Muscle of leg (tissue), 11 donors: ENCODE results near the gene KIAA1671. TPM values are rescaled to one million over a fixed set of nuclear protein-coding genes. Genes with fewer than 3 reads are reported as not detected.
A peak's percentile ranks its signal among the peaks of the same experiment; 100 is the strongest.

Experiments
- DNase-seq: peaks from one replicate; pipeline ENCODE4 v3.0.0; 2013
- H3K27ac ChIP-seq: one replicate; pipeline ENCODE4 v1.5.1; 2013; ENCODE audit warnings: mild to moderate bottlenecking, low read length, control low read depth
- H3K27me3 ChIP-seq: one replicate; pipeline ENCODE4 v1.6.1; 2013; ENCODE audit warnings: low read length; ENCODE audit not compliant: control insufficient read depth, insufficient read depth
- H3K36me3 ChIP-seq: one replicate; pipeline ENCODE4 v1.6.1; 2013; ENCODE audit warnings: low read length; ENCODE audit not compliant: control insufficient read depth, insufficient read depth
- H3K4me1 ChIP-seq: one replicate; pipeline ENCODE4 v1.6.1; 2013; ENCODE audit warnings: low read length; ENCODE audit not compliant: control insufficient read depth, insufficient read depth
- H3K4me3 ChIP-seq: one replicate; pipeline ENCODE4 v1.5.1; 2013; ENCODE audit warnings: low read length, control low read depth
- H3K9me3 ChIP-seq: replicated peaks from 2 replicates; pipeline ENCODE4 v1.6.1; 2013; ENCODE audit warnings: low read depth, low read length; ENCODE audit not compliant: control insufficient read depth
- WGBS: methylation state at CpG from one replicate; pipeline ENCODE4 v1.1.5; 2013; ENCODE audit warnings: missing lambda C conversion rate; ENCODE audit not compliant: insufficient coverage; 5-methylcytosine and 5-hydroxymethylcytosine counted together
- polyA plus RNA-seq, 8 donors: library from polyadenylated mRNA; unstranded; fragments of 120-200 nt; gene quantifications; one replicate each; pipeline versions ENCODE4 v1.2.1 to v1.2.3, GENCODE V29; 2013; ENCODE audit warnings: inconsistent platforms in 1 of 8, low replicate concordance in 1 of 8; ENCODE audit not compliant: insufficient read length in 8 of 8, insufficient read depth in 1 of 8
- total RNA-seq: library from RNA; stranded (reverse); fragments of 120-200 nt; gene quantifications from one replicate; pipeline ENCODE4 v1.2.4, GENCODE V29; 2013

KIAA1671 gene
- total and polyA plus RNA-seq, 9 donors, result 10.8 to 34.5 (median 26.3) TPM

GRCh38 chr22:24965822-24966626, 13.5 kb downstream of the KIAA1671 start:
- 63% methylated on average over 2 of the region's 9 CpGs for WGBS
- Histone ChIP-seq H3K36me3 (no peaks in the 10 kb centered on the region), H3K4me3 (no peak overlapping the region), H3K4me1 (peaks cover 17% of the 10 kb centered on the region), H3K27ac (no peak overlapping the region), H3K27me3 (no peaks in the 10 kb centered on the region), H3K9me3 (no peaks in the 10 kb centered on the region)
- no peak for DNase-seq

- Histone ChIP-seq H3K27me3 (no peaks in the 10 kb centered on the region), H3K27ac (no peak overlapping the region)
- whole genome bisulfite sequencing, result 57% methylated on average over 5 of the region's 8 CpGs
These were observed 15.6 kb downstream of the KIAA1671 start for GRCh38 chr22:24968066-24968561.

GRCh38 chr22:24969560-24970301, 17.2 kb downstream of the KIAA1671 start:
- WGBS, result 41% methylated on average over 8 of the region's 12 CpGs
- H3K9me3 ChIP-seq, result no peaks in the 10 kb centered on the region
- peak; percentile 46 for DNase-seq
- no peaks in the 10 kb centered on the region for H3K36me3 ChIP-seq
- no peaks in the 10 kb centered on the region for H3K27me3 ChIP-seq
- H3K27ac ChIP-seq, result peak overlapping the region; percentile 33
- H3K4me1 ChIP-seq, result peaks cover 17% of the 10 kb centered on the region
- H3K4me3 ChIP-seq, result no peak overlapping the region

More at GRCh38 chr22:24968066-24968561, 15.6 kb downstream of the KIAA1671 start:
- Histone ChIP-seq H3K4me3 (no peak overlapping the region), H3K9me3 (no peaks in the 10 kb centered on the region), H3K4me1 (peaks cover 17% of the 10 kb centered on the region), H3K36me3 (no peaks in the 10 kb centered on the region)
- DNase-seq, result no peak

GRCh38 chr22:24972369-24972768, 19.9 kb downstream of the KIAA1671 start:
- WGBS, result 84% methylated on average over 2 of the region's 2 CpGs
- Histone ChIP-seq H3K27me3 (no peaks in the 10 kb centered on the region), H3K9me3 (no peaks in the 10 kb centered on the region), H3K36me3 (no peaks in the 10 kb centered on the region), H3K27ac (no peak overlapping the region), H3K4me3 (no peak overlapping the region), H3K4me1 (peaks cover 31% of the 10 kb centered on the region)
- no peak for DNase-seq

- no peak for DNase-seq
These were observed 21.4 kb downstream of the KIAA1671 start for GRCh38 chr22:24973872-24974271.

GRCh38 chr22:24975125-24975640, 22.7 kb downstream of the KIAA1671 start:
- no peak for DNase-seq
- Histone ChIP-seq H3K4me3 (no peak overlapping the region), H3K27ac (no peak overlapping the region), H3K4me1 (peaks cover 29% of the 10 kb centered on the region), H3K9me3 (no peaks in the 10 kb centered on the region), H3K36me3 (no peaks in the 10 kb centered on the region), H3K27me3 (no peaks in the 10 kb centered on the region)
- WGBS, result 100% methylated on average over 1 of the region's 5 CpGs

More at GRCh38 chr22:24973872-24974271, 21.4 kb downstream of the KIAA1671 start:
- Histone ChIP-seq H3K27ac (no peak overlapping the region), H3K4me1 (peaks cover 33% of the 10 kb centered on the region), H3K4me3 (no peak overlapping the region), H3K27me3 (no peaks in the 10 kb centered on the region), H3K9me3 (no peaks in the 10 kb centered on the region), H3K36me3 (no peaks in the 10 kb centered on the region)
- WGBS, result 81% methylated on average over 5 of the region's 6 CpGs

- Histone ChIP-seq H3K9me3 (no peaks in the 10 kb centered on the region), H3K27ac (peak overlapping the region; percentile 90), H3K4me3 (no peak overlapping the region), H3K27me3 (no peaks in the 10 kb centered on the region), H3K4me1 (peaks cover 28% of the 10 kb centered on the region), H3K36me3 (no peaks in the 10 kb centered on the region)
- DNase-seq, result peak; percentile 51
- 33% methylated on average over 6 of the region's 11 CpGs for WGBS
These were observed 23.4 kb downstream of the KIAA1671 start for GRCh38 chr22:24975813-24976341.

- Histone ChIP-seq H3K4me3 (no peak overlapping the region), H3K9me3 (no peaks in the 10 kb centered on the region), H3K27me3 (no peaks in the 10 kb centered on the region), H3K36me3 (no peaks in the 10 kb centered on the region), H3K4me1 (peaks cover 31% of the 10 kb centered on the region), H3K27ac (peak overlapping the region; percentile 90)
- DNase-seq, result no peak
- WGBS, result 62% methylated on average over 13 of the region's 18 CpGs
These were observed 24.1 kb downstream of the KIAA1671 start for GRCh38 chr22:24976442-24977218.

GRCh38 chr22:24977370-24978221, 25.1 kb downstream of the KIAA1671 start:
- peak; percentile 81 for DNase-seq
- H3K27me3 ChIP-seq, result no peaks in the 10 kb centered on the region
- no peaks in the 10 kb centered on the region for H3K9me3 ChIP-seq
- H3K27ac ChIP-seq, result peak overlapping the region; percentile 90
- no peaks in the 10 kb centered on the region for H3K36me3 ChIP-seq
- H3K4me1 ChIP-seq, result peaks cover 33% of the 10 kb centered on the region
- H3K4me3 ChIP-seq, result no peak overlapping the region
- WGBS, result 16% methylated on average over 3 of the region's 12 CpGs
